Upper lobe of left lung (tissue), 6 donors: ENCODE results near the gene DRD5. TPM values are rescaled to one million over a fixed set of nuclear protein-coding genes. Genes with fewer than 3 reads are reported as not detected.

Experiments
- ATAC-seq, 2 donors: fragments of 200-7000 bp; cut with Tn5 transposase; one replicate each; pipeline ENCODE4 v1.9.1; 2022; ENCODE audit warnings: mild to moderate bottlenecking in 2 of 2, moderate library complexity in 2 of 2; ENCODE audit not compliant: low FRiP score in 2 of 2
- DNase-seq, 2 donors: peaks; one replicate each; pipeline ENCODE4 v3.0.0-alpha.2; 2019 to 2020
- H3K27ac ChIP-seq, 4 donors: fragments of 200-600 bp; sonication (generic); one replicate each; pipeline ENCODE4 v1.5.1; 2016 to 2019
- H3K27me3 ChIP-seq, 4 donors: fragments of 200-600 bp; sonication (generic); one replicate each; pipeline ENCODE4 v1.5.1; 2017 to 2019
- H3K36me3 ChIP-seq, 4 donors: fragments of 200-600 bp; sonication (generic); one replicate each; pipeline ENCODE4 v1.5.1; 2016 to 2019
- H3K4me1 ChIP-seq, 4 donors: fragments of 200-600 bp; sonication (generic); one replicate each; pipeline ENCODE4 v1.5.1; 2018 to 2019
- H3K4me3 ChIP-seq, 4 donors: fragments of 200-600 bp; sonication (generic); one replicate each; pipeline ENCODE4 v1.5.1; 2017 to 2019; ENCODE audit warnings: mild to moderate bottlenecking in 2 of 4, moderate library complexity in 1 of 4
- H3K9me3 ChIP-seq, 4 donors: fragments of 200-600 bp; sonication (generic); one replicate each; pipeline ENCODE4 v1.5.1; 2018 to 2019
- CTCF ChIP-seq, 6 experiments: fragments of 450-650 bp in 4 of 6; fragments of 200-600 bp in 2 of 6; sonication (generic) in 2 of 6; IDR thresholded peaks; one replicate each; pipeline ENCODE4 v1.5.1; 2016 to 2019; ENCODE audit warnings: antibody characterized with exemption in 6 of 6
- EP300 ChIP-seq, 4 donors: sonication (generic); formaldehyde crosslinking; IDR thresholded peaks; one replicate each; pipeline ENCODE4 v1.5.1; 2017; ENCODE audit warnings: antibody characterized with exemption in 4 of 4, control low read depth in 2 of 4
- POLR2A ChIP-seq, 4 donors: fragments of 450-650 bp; IDR thresholded peaks; one replicate each; pipeline ENCODE4 v1.5.1; 2016 to 2017; ENCODE audit warnings: antibody characterized with exemption in 4 of 4, mild to moderate bottlenecking in 2 of 4
- POLR2AphosphoS5 ChIP-seq, 2 donors: sonication (generic); formaldehyde crosslinking; IDR thresholded peaks; one replicate each; pipeline ENCODE4 v1.5.1; 2017; ENCODE audit warnings: antibody characterized with exemption in 2 of 2
- WGBS, 2 donors: methylation state at CpG; one replicate each; pipeline ENCODE4 v1.1.5; 2017 to 2018; 5-methylcytosine and 5-hydroxymethylcytosine counted together
- small RNA-seq, 4 donors: library from RNA; depleted of rRNA; stranded (forward); fragments of <200 nt; gene quantifications; one replicate each; pipeline ENCODE3, GENCODE V24; 2016
- total RNA-seq, 6 donors: library from RNA; depleted of rRNA in 4 of 6; stranded (reverse); fragments of >200 nt in 4 of 6; gene quantifications; one replicate each; pipeline versions ENCODE4 v1.1.0 to v1.2.1, GENCODE V29; 2016 to 2021
- donor health status: DM: no; HTN: no; CAD: no; lungs with moderate emphysema.
- donor health status: DM: no; HTN: yes; CAD: no; lungs with severe emphysema.

Gene DRD5
- total RNA-seq, 6 donors from 2014 or later = not detected

GRCh38 chr4:9832640-9833039 is 51.2 kb downstream of the DRD5 start:
- Histone ChIP-seq H3K4me3 (no peak overlapping the region), H3K4me1 (no peaks in the 10 kb centered on the region), H3K9me3 (no peaks in the 10 kb centered on the region), H3K27ac (no peak overlapping the region), H3K27me3 (no peaks in the 10 kb centered on the region), H3K36me3 (no peaks in the 10 kb centered on the region)
- ATAC-seq = no peak
- DNase-seq = no peak
- WGBS, 2 donors = 79 to 93% methylated on average over 1 to 2 of the region's 2 CpGs
- TF ChIP-seq POLR2A (IDR thresholded peaks at IDR 0.05) (no peak), EP300 (IDR thresholded peaks at IDR 0.05) (no peak), POLR2AphosphoS5 (IDR thresholded peaks at IDR 0.05) (no peak)

- TF ChIP-seq CTCF (IDR thresholded peaks at IDR 0.05) = no peak
- no peak for TF ChIP-seq EP300 (IDR thresholded peaks at IDR 0.05)
- TF ChIP-seq POLR2A (IDR thresholded peaks at IDR 0.05) = no peak
- no peak for TF ChIP-seq POLR2AphosphoS5 (IDR thresholded peaks at IDR 0.05)
- no peak for ATAC-seq
- 90 to 95% methylated on average over 5 of the region's 5 CpGs for WGBS, 2 donors
Measured at GRCh38 chr4:9833421-9833820, 52.0 kb downstream of the DRD5 start.

More at GRCh38 chr4:9833421-9833820, 52.0 kb downstream of the DRD5 start:
- no peaks in the 10 kb centered on the region for H3K36me3 ChIP-seq
- H3K9me3 ChIP-seq = no peaks in the 10 kb centered on the region
- no peak overlapping the region for H3K27ac ChIP-seq
- no peaks in the 10 kb centered on the region for H3K4me1 ChIP-seq
- no peak for DNase-seq
- no peak overlapping the region for H3K4me3 ChIP-seq
- H3K27me3 ChIP-seq = no peaks in the 10 kb centered on the region

Small RNAs within 50 kb of the gene (small RNA-seq; reads per million reads assigned to genes)
- gene RNA5SP154 = 0 reads per million in 4 donors

Other genes starting within 250 kb of the DRD5 start
- 10 to 100 TPM in 3 of 6 donors, 1 to 10 TPM in 3; 5.4 to 25.1 (median 13.0) TPM for gene SLC2A9, start 239.9 kb downstream of the DRD5 start, total RNA-seq